Ovary (tissue), 3 donors: ENCODE data around the gene RNF187.
"Not testable (repeated sequence)": the region's sequence is repeated elsewhere in the genome, so short reads cannot be mapped to it uniquely, and the experiment has no call there.

Source experiments
- CTCF ChIP-seq, 3 donors: fragments of 450-650 bp in 2 of 3; fragments of 200-600 bp in 1 of 3; IDR thresholded peaks; one replicate each; pipeline versions ENCODE4 v1.5.1 to v1.8.0; 2016 to 2022; ENCODE audit warnings: antibody characterized with exemption in 3 of 3, mild to moderate bottlenecking in 1 of 3
- EP300 ChIP-seq: sonication (generic); formaldehyde crosslinking; IDR thresholded peaks from one replicate; pipeline ENCODE4 v1.6.1; 2017; ENCODE audit warnings: antibody characterized with exemption
- POLR2A ChIP-seq: fragments of 450-650 bp; IDR thresholded peaks from one replicate; pipeline ENCODE4 v1.6.1; 2017; ENCODE audit warnings: antibody characterized with exemption, mild to moderate bottlenecking, moderate library complexity
- donor health status: DM: no; HTN: no; CAD: no.

- TF ChIP-seq CTCF (IDR thresholded peaks at IDR 0.05); EP300; POLR2A: not testable (repeated sequence)
Measured at GRCh38 chr1:228468188-228468587, 19.0 kb upstream of the RNF187 start.
